ENCODE data around the gene MIA3. TPM values are rescaled to one million over a fixed set of nuclear protein-coding genes. Genes with fewer than 3 reads are reported as not detected.

MIA3 gene
- total RNA-seq, 1 donor from 2014 or later = 40.6 TPM

DNA sequence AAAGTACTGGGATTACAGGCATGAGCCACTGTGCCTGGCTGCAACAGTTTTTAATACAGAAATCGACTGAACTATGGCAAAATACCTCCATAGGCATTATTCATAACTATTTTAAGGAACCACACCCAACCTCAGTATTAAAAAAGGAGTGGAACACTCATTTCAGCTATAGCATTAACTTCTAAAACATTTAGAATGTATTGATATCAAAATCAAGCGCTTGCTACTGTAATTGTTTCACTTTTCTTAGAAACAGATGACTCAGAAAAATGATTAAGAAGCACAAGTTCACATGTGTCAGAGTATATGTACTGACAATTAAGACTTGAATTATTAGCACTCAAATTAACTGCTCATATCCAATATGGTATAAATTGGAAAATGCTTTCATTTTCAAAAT, 79.3 kb downstream of the MIA3 start:
- intact Hi-C loops (cut with micrococcal nuclease) = no loop called here
- Mint-ChIP-seq H3K27ac (no peak overlapping the region), H3K27me3 (ENCODE audit: low read depth) (no peaks in the 10 kb centered on the region), H3K4me3 (ENCODE audit: low read depth) (no peak overlapping the region), H3K36me3 (ENCODE audit: low read depth) (peaks cover 26% of the 10 kb centered on the region), H3K9me3 (no peaks in the 10 kb centered on the region), H3K4me1 (ENCODE audit: low read depth) (peaks cover 4% of the 10 kb centered on the region)
- no peak for DNase-seq (ENCODE audit: low spot score)

DNA sequence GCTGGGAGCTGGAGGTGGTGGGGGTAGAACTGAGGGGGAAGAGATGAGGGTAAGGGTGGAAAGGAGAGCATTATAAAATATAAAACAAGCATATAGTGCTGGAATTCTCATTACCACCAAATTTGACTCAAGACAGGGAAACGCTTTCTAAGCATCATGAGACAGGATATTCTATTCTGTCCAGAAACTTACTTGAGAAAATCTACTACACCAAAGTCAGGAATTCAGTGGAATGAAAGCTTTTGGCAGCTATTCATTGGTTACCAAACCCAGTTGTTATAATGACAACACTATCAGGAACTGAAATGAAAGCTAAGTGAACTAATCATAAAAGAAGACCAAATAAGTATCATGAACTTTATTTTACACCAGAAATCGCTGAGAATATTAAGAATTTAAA, 79.9 kb downstream of the MIA3 start:
- Mint-ChIP-seq H3K36me3 (ENCODE audit: low read depth) (peaks cover 28% of the 10 kb centered on the region), H3K9me3 (no peaks in the 10 kb centered on the region), H3K27me3 (ENCODE audit: low read depth) (no peaks in the 10 kb centered on the region), H3K4me3 (ENCODE audit: low read depth) (no peak overlapping the region), H3K27ac (no peak overlapping the region), H3K4me1 (ENCODE audit: low read depth) (peaks cover 4% of the 10 kb centered on the region)
- intact Hi-C loops (cut with micrococcal nuclease) = no loop called here
- no peak for DNase-seq (ENCODE audit: low spot score)

- DNase-seq (ENCODE audit: low spot score) = no peak
- intact Hi-C loops (cut with micrococcal nuclease) = no loop called here
- peaks cover 11% of the 10 kb centered on the region for H3K4me1 Mint-ChIP-seq (ENCODE audit: low read depth)
- peaks cover 5% of the 10 kb centered on the region for H3K9me3 Mint-ChIP-seq
- H3K36me3 Mint-ChIP-seq (ENCODE audit: low read depth) = peaks cover 63% of the 10 kb centered on the region
- no peak overlapping the region for H3K4me3 Mint-ChIP-seq (ENCODE audit: low read depth)
- no peaks in the 10 kb centered on the region for H3K27me3 Mint-ChIP-seq (ENCODE audit: low read depth)
- H3K27ac Mint-ChIP-seq = no peak overlapping the region
These were observed 84.3 kb downstream of the MIA3 start for GRCh38 chr1:222702210-222702609.

- Mint-ChIP-seq H3K27me3 (ENCODE audit: low read depth) (no peaks in the 10 kb centered on the region), H3K4me3 (ENCODE audit: low read depth) (no peak overlapping the region), H3K36me3 (ENCODE audit: low read depth) (peaks cover 66% of the 10 kb centered on the region), H3K27ac (no peak overlapping the region), H3K9me3 (peaks cover 5% of the 10 kb centered on the region), H3K4me1 (ENCODE audit: low read depth) (peaks cover 13% of the 10 kb centered on the region)
- DNase-seq (ENCODE audit: low spot score) = no peak
- intact Hi-C loops (cut with micrococcal nuclease) = no loop called here
These were observed 86.4 kb downstream of the MIA3 start for GRCh38 chr1:222704260-222704659.

GRCh38 chr1:222706815-222707214, 88.9 kb downstream of the MIA3 start:
- Mint-ChIP-seq H3K27ac (no peak overlapping the region), H3K4me3 (ENCODE audit: low read depth) (no peak overlapping the region), H3K4me1 (ENCODE audit: low read depth) (peaks cover 33% of the 10 kb centered on the region), H3K36me3 (ENCODE audit: low read depth) (peaks cover 68% of the 10 kb centered on the region), H3K27me3 (ENCODE audit: low read depth) (no peaks in the 10 kb centered on the region), H3K9me3 (peaks cover 5% of the 10 kb centered on the region)
- no peak for DNase-seq (ENCODE audit: low spot score)
- intact Hi-C loops (cut with micrococcal nuclease) = no loop called here

GRCh38 chr1:222709700-222710153, 91.8 kb downstream of the MIA3 start:
- peaks cover 55% of the 10 kb centered on the region for H3K36me3 Mint-ChIP-seq (ENCODE audit: low read depth)
- H3K4me3 Mint-ChIP-seq (ENCODE audit: low read depth) = no peak overlapping the region
- intact Hi-C loops (cut with micrococcal nuclease) = loop anchor here (5.0 kb wide), 1 partner anchor 188 kb away; no protein-coding TSS in a partner anchor
- no peak overlapping the region for H3K27ac Mint-ChIP-seq
- no peak for DNase-seq (ENCODE audit: low spot score)
- H3K9me3 Mint-ChIP-seq = no peaks in the 10 kb centered on the region
- H3K4me1 Mint-ChIP-seq (ENCODE audit: low read depth) = peaks cover 32% of the 10 kb centered on the region
- H3K27me3 Mint-ChIP-seq (ENCODE audit: low read depth) = no peaks in the 10 kb centered on the region

DNA sequence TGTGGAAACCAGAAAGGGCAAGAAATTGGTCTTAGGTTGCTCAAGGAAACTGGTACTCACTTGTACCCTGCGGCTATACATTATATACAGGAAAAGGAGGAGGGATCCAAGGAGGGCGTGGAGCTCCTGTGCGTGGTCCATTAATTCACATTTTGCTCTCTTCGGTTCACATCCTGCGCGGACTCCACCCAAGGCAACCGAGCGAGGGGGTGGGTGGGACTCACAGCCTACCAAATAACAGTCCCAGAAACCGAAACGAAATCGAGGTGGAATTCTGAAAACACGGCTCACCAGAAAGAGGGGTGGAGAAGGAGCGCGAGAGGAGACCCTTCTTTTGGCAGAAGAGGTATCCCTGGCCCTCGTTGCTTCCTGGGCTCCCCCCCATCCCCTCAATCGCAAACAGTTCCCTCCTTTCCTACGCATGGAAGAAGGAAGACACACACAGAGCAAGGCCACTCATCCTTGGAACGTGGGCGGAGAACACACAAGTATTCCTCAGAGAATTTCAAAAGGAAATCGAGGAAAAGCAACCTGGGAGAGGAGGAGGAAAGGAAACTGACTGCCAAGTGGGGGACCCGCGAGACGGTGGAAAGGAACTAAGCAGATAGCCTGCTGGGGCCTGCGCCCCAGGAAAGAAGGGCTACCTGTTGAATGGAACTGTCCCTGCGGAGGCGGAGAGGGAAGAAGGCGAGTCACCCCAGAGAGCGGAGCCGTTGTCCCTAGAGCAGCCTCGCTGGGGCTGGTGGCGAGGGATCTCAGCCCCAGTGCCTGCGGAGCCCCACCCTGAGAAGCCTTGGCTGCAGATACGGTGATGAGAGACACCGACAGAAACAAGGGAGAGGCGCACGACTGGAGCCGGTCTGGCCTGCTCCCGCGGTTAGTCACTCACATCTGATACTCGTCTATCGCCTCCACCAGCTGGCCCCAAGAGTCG, 93.7 kb downstream of the MIA3 start:
- intact Hi-C loops (cut with micrococcal nuclease) = loop anchor here (1.0 to 5.0 kb wide), 3 partner anchors 67 to 246 kb away; no protein-coding TSS in a partner anchor
- Mint-ChIP-seq H3K4me1 (ENCODE audit: low read depth) (peaks cover 30% of the 10 kb centered on the region), H3K9me3 (no peaks in the 10 kb centered on the region), H3K4me3 (ENCODE audit: low read depth) (peak overlapping the region; percentile 99), H3K27me3 (ENCODE audit: low read depth) (no peaks in the 10 kb centered on the region), H3K36me3 (ENCODE audit: low read depth) (peaks cover 50% of the 10 kb centered on the region), H3K27ac (peak overlapping the region; percentile 95)
- peak; percentile 73 for DNase-seq (ENCODE audit: low spot score)

GRCh38 chr1:222712253-222713090, 94.6 kb downstream of the MIA3 start, which contains the start of the genes AIDA and BROX:
AIDA (minus strand) TSS chr1:222712491; CDS start chr1:222712317, 174 bp downstream.
BROX (plus strand) TSS chr1:222712564; CDS start chr1:222715700, 3,136 bp downstream.
- Mint-ChIP-seq H3K27me3 (ENCODE audit: low read depth) (no peaks in the 10 kb centered on the region), H3K36me3 (ENCODE audit: low read depth) (peaks cover 50% of the 10 kb centered on the region), H3K4me3 (ENCODE audit: low read depth) (peak within 1 kb of the TSS; percentile 99), H3K27ac (peak within 1 kb of the TSS; percentile 97), H3K4me1 (ENCODE audit: low read depth) (peaks cover 33% of the 10 kb centered on the region), H3K9me3 (no peaks in the 10 kb centered on the region)
- DNase-seq (ENCODE audit: low spot score) = peak; percentile 92
- intact Hi-C loops (cut with micrococcal nuclease) = loop anchor here (1.0 to 5.0 kb wide), 6 partner anchors 59 to 247 kb away; partner anchors contain the start of genes MIA3 and TAF1A

GRCh38 chr1:222713091-222713961, 95.4 kb downstream of the MIA3 start:
- peaks cover 30% of the 10 kb centered on the region for H3K4me1 Mint-ChIP-seq (ENCODE audit: low read depth)
- H3K27me3 Mint-ChIP-seq (ENCODE audit: low read depth) = no peaks in the 10 kb centered on the region
- peak overlapping the region; percentile 97 for H3K27ac Mint-ChIP-seq
- H3K4me3 Mint-ChIP-seq (ENCODE audit: low read depth) = peak overlapping the region; percentile 99
- intact Hi-C loops (cut with micrococcal nuclease) = loop anchor here (1.0 to 5.0 kb wide), 4 partner anchors 60 to 184 kb away; partner anchors contain the start of genes MIA3 and TAF1A
- H3K36me3 Mint-ChIP-seq (ENCODE audit: low read depth) = peaks cover 53% of the 10 kb centered on the region
- DNase-seq (ENCODE audit: low spot score) = peak; percentile 81
- H3K9me3 Mint-ChIP-seq = no peaks in the 10 kb centered on the region

- peaks cover 56% of the 10 kb centered on the region for H3K36me3 Mint-ChIP-seq (ENCODE audit: low read depth)
These were observed 98.5 kb downstream of the MIA3 start for GRCh38 chr1:222716393-222716792.

More at GRCh38 chr1:222716393-222716792, 98.5 kb downstream of the MIA3 start:
- intact Hi-C loops (cut with micrococcal nuclease) = no loop called here
- peaks cover 13% of the 10 kb centered on the region for H3K4me1 Mint-ChIP-seq (ENCODE audit: low read depth)
- H3K27ac Mint-ChIP-seq = no peak overlapping the region
- H3K27me3 Mint-ChIP-seq (ENCODE audit: low read depth) = no peaks in the 10 kb centered on the region
- H3K4me3 Mint-ChIP-seq (ENCODE audit: low read depth) = no peak overlapping the region
- DNase-seq (ENCODE audit: low spot score) = no peak
- H3K9me3 Mint-ChIP-seq = no peaks in the 10 kb centered on the region

All from activated T-helper 2 cell treated with anti-CD3 and anti-CD28 coated beads, Interferon-gamma antibody, Interleukin-2, Interleukin-4, amounts not matched to agents 10 μg/mL and 5 μg/mL and 100 μg/mL, durations not matched to agents 14 hours and 24 hours and 36 hours (primary cell).